Renal cortical epithelial cell (primary cell): ENCODE data around the gene CYTH3. TPM values are rescaled to one million over a fixed set of nuclear protein-coding genes. Genes with fewer than 3 reads are reported as not detected.

Experiments used
- DNase-seq: peaks from one replicate; pipeline ENCODE4 v3.0.0-alpha.2; 2011; ENCODE audit warnings: low read depth
- total RNA-seq: library from RNA; depleted of rRNA; stranded (reverse); fragments of >200 nt; gene quantifications from 2 replicates; pipeline ENCODE4 v1.2.3, GENCODE V29; 2014

CYTH3 gene
- total RNA-seq, 1 donor from 2014 or later, result 21.2 TPM

- peak; percentile 32 for DNase-seq
Observed at GRCh38 chr7:6256677-6257535, 15.5 kb downstream of the CYTH3 start.

- DNase-seq, result no peak
Observed at GRCh38 chr7:6256109-6256483, 16.3 kb downstream of the CYTH3 start.

GRCh38 chr7:6254866-6255265 is 17.6 kb downstream of the CYTH3 start:
- no peak for DNase-seq

- no peak for DNase-seq
Observed at GRCh38 chr7:6252748-6253147, 19.7 kb downstream of the CYTH3 start.

- peak; percentile 33 for DNase-seq
Observed at GRCh38 chr7:6252341-6252746, 20.1 kb downstream of the CYTH3 start.

- no peak for DNase-seq
Observed at GRCh38 chr7:6251653-6252052, 20.8 kb downstream of the CYTH3 start.

GRCh38 chr7:6250364-6250833 is 22.0 kb downstream of the CYTH3 start:
- DNase-seq, result no peak

- no peak for DNase-seq
Observed at GRCh38 chr7:6249043-6249442, 23.4 kb downstream of the CYTH3 start.

- peak; percentile 52 for DNase-seq
Observed at GRCh38 chr7:6248581-6248980, 23.8 kb downstream of the CYTH3 start.

GRCh38 chr7:6246251-6246917 is 26.0 kb downstream of the CYTH3 start:
- DNase-seq, result no peak

- no peak for DNase-seq
Observed at GRCh38 chr7:6244021-6244420, 28.4 kb downstream of the CYTH3 start.

GRCh38 chr7:6243168-6243567 is 29.3 kb downstream of the CYTH3 start:
- no peak for DNase-seq

- no peak for DNase-seq
Observed at GRCh38 chr7:6242561-6242960, 29.9 kb downstream of the CYTH3 start.

- no peak for DNase-seq
Observed at GRCh38 chr7:6241607-6241973, 30.8 kb downstream of the CYTH3 start.

GRCh38 chr7:6238309-6238925 is 34.0 kb downstream of the CYTH3 start:
- DNase-seq, result no peak

- no peak for DNase-seq
Observed at GRCh38 chr7:6237730-6238129, 34.7 kb downstream of the CYTH3 start.

- DNase-seq, result no peak
Observed at GRCh38 chr7:6237011-6237410, 35.4 kb downstream of the CYTH3 start.

GRCh38 chr7:6235029-6235871 is 37.2 kb downstream of the CYTH3 start:
- no peak for DNase-seq

GRCh38 chr7:6234384-6234783 is 38.0 kb downstream of the CYTH3 start:
- no peak for DNase-seq

- DNase-seq, result no peak
Observed at GRCh38 chr7:6232534-6232933, 39.9 kb downstream of the CYTH3 start.

GRCh38 chr7:6232116-6232515 is 40.3 kb downstream of the CYTH3 start:
- no peak for DNase-seq

GRCh38 chr7:6231184-6231583 is 41.2 kb downstream of the CYTH3 start:
- DNase-seq, result no peak
